Mesodermal cell (in vitro differentiated cells): ENCODE measurements around the gene NPDC1.

Experiments
- H3K27ac ChIP-seq: 2 replicates; pipeline ENCODE4 v1.7.0; 2013; ENCODE audit warnings: mild to moderate bottlenecking, low read depth, low read length, moderate library complexity; ENCODE audit not compliant: severe bottlenecking
- H3K36me3 ChIP-seq: 2 replicates; pipeline ENCODE4 v1.7.1; 2013; ENCODE audit warnings: mild to moderate bottlenecking, low read length, moderate library complexity; ENCODE audit not compliant: control insufficient read depth, insufficient read depth
- H3K4me1 ChIP-seq: one replicate; pipeline ENCODE4 v1.7.1; 2013; ENCODE audit warnings: mild to moderate bottlenecking, low read length; ENCODE audit not compliant: insufficient read depth, control insufficient read depth, poor library complexity, severe bottlenecking
- H3K4me3 ChIP-seq: 2 replicates; pipeline ENCODE4 v1.7.0; 2013; ENCODE audit warnings: low read length, control low read depth, mild to moderate bottlenecking; ENCODE audit not compliant: insufficient read depth, poor library complexity, severe bottlenecking; ENCODE audit errors: extremely low read depth
- H3K9me3 ChIP-seq: 2 replicates; pipeline ENCODE4 v1.7.1; 2013; ENCODE audit warnings: mild to moderate bottlenecking, low read length, moderate library complexity; ENCODE audit not compliant: control insufficient read depth
- WGBS, 2 experiments: methylation state at CpG; one replicate each; pipeline ENCODE4 v1.1.5; 2013; ENCODE audit warnings: missing lambda C conversion rate in 2 of 2; ENCODE audit not compliant: insufficient coverage in 2 of 2; 5-methylcytosine and 5-hydroxymethylcytosine counted together

The NPDC1 gene

DNA sequence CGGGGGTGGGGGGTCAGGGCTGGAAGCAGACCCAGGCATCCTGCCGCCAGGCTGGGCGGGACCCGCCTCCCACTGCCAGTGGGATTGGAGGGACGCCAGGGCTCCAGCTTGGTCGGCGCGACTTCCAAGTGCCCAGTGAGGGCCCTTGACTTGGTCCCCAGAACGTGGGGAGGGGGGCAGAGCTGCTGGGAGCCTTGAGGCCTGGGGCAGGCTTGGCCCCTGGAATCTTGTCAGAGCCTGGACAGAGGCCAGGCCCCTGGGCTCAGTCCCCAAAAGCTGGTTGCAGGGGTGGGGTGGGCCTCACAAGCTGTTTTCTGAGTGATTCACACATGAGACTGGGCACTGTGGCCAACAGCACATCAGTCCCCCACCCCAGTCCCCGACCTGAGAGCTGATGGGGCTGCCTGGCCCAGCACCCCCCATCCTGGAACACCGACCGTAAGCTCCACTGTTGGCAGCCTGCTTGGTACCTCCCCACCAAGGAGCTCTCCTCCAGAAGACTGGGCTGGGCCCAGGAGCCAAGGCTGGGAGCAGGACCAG is 50.1 kb downstream of the NPDC1 start:
- peaks cover 22% of the 10 kb centered on the region for H3K4me1 ChIP-seq
- H3K4me3 ChIP-seq = no peak overlapping the region
- H3K9me3 ChIP-seq = peaks cover 3% of the 10 kb centered on the region
- WGBS, 2 experiments = 84 to 94% methylated on average over 9 to 10 of the region's 12 CpGs
- peak overlapping the region; percentile 5 for H3K27ac ChIP-seq
- peaks cover 12% of the 10 kb centered on the region for H3K36me3 ChIP-seq

DNA sequence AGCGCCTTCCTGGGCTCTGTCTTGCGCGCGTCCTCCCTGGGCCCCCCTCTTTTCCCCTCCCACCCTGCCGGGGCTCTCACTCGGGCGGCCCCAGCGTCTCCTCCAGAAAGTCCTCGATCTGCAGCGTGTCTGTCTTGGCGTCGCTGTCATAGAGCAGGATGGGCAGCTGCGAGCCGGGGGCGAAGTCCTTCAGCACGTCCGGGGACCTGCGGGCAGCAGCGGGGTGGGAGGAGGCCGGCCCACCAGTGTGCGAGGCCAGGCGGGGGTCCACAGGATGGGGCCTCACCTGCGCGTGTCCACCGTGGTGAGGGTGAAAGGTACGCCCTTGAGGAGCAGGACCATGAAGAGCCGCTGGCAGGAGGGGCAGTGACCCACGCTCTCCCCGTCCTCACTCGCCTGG is 50.6 kb downstream of the NPDC1 start:
- Histone ChIP-seq H3K4me1 (peaks cover 22% of the 10 kb centered on the region), H3K27ac (no peak overlapping the region), H3K4me3 (no peak overlapping the region), H3K9me3 (peaks cover 6% of the 10 kb centered on the region), H3K36me3 (peaks cover 12% of the 10 kb centered on the region)
- WGBS, 2 experiments = 90 to 93% methylated on average over 9 to 27 of the region's 30 CpGs

- Histone ChIP-seq H3K4me1 (peaks cover 19% of the 10 kb centered on the region), H3K4me3 (no peak overlapping the region), H3K36me3 (peaks cover 12% of the 10 kb centered on the region), H3K27ac (no peak overlapping the region), H3K9me3 (peaks cover 8% of the 10 kb centered on the region)
- 73 to 86% methylated on average over 38 to 40 of the region's 40 CpGs for WGBS, 2 experiments
Observed at GRCh38 chr9:136994888-136995230, 51.1 kb downstream of the NPDC1 start.

DNA sequence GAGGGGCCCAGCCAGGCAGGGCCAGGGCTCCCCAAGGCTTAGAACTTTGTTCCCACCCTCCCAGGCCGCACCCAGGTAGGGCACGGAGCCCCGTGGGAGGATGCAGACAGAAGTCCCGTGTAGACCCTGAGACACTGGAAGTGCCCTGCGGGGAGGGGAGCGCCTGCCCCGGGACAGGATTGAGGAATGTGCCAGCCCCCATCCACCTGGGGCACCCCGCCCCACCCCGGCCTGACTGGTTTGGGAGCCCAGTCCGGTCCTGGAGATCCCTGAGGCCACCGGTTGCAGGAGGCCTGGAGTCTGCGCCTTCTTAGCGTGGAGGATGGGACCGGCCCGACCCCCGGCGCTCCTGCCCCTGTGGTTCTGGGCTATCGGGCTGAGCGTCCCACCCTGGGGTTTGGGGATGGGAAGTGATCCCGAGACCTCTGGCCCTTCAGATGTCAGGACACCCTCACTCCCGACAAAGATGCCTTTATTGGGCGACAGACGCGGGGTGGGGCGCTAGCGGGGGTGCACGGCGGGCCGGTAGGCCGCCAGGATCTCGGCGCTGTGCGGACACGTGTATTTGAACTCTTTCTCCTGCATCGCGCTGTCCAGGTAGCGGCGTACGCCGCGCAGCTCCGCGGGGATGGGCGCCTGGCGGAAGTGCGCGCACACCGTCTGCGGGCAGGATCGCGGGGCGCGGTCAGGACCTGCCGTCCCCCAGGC is 51.6 kb downstream of the NPDC1 start:
- WGBS, 2 experiments = 81 to 89% methylated on average over 52 to 53 of the region's 54 CpGs

DNA sequence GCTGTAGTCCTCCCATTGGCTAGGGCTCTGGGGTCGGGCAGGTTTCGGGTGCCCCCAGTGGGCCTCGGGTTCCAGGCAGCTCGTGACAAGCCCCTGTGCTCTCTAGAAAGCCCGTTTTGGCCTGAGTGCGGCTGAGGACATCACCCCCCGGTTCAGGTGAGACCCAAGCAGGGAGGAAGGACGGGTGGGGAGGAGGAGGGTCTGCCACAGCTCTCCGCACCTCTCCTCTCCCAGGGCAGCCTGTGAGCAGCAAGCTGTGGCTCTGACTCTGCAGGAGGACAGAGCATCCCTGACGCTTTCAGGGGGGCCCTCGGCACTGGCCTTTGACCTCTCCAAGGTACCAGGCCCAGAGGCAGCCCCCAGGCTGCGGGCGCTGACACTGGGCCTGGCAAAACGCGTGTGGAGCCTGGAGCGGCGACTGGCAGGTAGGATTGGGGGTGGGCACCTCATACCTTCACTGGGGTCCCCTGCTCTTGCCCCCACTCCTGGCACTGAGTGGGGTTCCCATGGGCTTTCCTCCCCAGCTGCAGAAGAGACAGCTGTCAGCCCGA is 53.1 kb downstream of the NPDC1 start:
- H3K4me3 ChIP-seq = peak overlapping the region; percentile 72
- peaks cover 8% of the 10 kb centered on the region for H3K9me3 ChIP-seq
- 42 to 44% methylated on average over 17 of the region's 18 CpGs for WGBS, 2 experiments
- H3K27ac ChIP-seq = no peak overlapping the region
- peaks cover 19% of the 10 kb centered on the region for H3K4me1 ChIP-seq
- peaks cover 12% of the 10 kb centered on the region for H3K36me3 ChIP-seq

More for the DNA sequence above, 51.6 kb downstream of the NPDC1 start:
- H3K4me3 ChIP-seq = no peak overlapping the region
- H3K4me1 ChIP-seq = peaks cover 19% of the 10 kb centered on the region
- peaks cover 8% of the 10 kb centered on the region for H3K9me3 ChIP-seq
- no peak overlapping the region for H3K27ac ChIP-seq
- peaks cover 12% of the 10 kb centered on the region for H3K36me3 ChIP-seq

DNA sequence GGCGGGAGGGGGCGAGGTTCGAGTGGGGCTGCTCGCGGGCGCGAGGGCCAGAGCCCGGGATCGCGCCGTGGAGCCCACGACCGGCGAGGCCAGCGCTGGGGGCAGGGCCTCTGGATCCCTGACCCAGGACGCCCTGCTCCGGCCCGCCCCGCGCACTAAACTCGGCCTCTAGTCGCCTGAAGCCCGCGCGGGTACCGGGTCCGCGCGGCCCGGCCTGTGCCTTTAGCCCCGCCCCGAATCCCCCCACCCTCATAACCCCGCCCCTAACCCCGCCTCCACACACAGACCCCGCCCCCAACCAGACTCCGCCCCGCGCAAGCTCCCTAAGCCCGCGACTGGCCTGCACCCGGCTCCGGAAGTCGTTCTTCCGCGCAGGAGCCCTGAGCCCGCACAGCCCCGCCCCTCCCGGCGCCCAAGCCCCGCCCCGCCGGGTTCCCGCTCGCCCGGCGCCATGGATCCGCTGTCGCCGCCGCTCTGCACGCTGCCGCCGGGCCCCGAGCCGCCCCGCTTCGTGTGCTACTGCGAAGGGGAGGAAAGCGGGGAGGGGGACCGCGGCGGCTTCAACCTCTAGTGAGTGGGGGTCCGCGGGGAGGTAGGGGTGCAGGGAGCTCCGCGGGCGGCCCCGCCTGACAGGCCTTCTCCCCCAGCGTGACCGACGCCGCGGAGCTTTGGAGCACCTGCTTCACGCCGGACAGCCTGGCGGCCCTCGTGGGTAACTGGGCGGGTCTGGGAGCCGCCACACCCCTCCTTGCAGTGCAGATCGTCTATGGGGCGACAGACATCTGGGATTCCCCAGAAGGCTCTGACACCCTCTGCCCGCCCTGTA is 53.8 kb downstream of the NPDC1 start, which contains the start of gene PAXX:
Gene PAXX (plus strand): TSS at position 430 of the 826 bp plus-strand sequence. CDS start 22 bp downstream, at position 452.
- H3K9me3 ChIP-seq = peaks cover 8% of the 10 kb centered on the region
- no peak within 1 kb of the TSS for H3K27ac ChIP-seq
- peaks cover 19% of the 10 kb centered on the region for H3K4me1 ChIP-seq
- 2 to 5% methylated on average over 41 to 58 of the region's 92 CpGs for WGBS, 2 experiments
- H3K36me3 ChIP-seq = peaks cover 12% of the 10 kb centered on the region
- H3K4me3 ChIP-seq = peak within 1 kb of the TSS; percentile 72

DNA sequence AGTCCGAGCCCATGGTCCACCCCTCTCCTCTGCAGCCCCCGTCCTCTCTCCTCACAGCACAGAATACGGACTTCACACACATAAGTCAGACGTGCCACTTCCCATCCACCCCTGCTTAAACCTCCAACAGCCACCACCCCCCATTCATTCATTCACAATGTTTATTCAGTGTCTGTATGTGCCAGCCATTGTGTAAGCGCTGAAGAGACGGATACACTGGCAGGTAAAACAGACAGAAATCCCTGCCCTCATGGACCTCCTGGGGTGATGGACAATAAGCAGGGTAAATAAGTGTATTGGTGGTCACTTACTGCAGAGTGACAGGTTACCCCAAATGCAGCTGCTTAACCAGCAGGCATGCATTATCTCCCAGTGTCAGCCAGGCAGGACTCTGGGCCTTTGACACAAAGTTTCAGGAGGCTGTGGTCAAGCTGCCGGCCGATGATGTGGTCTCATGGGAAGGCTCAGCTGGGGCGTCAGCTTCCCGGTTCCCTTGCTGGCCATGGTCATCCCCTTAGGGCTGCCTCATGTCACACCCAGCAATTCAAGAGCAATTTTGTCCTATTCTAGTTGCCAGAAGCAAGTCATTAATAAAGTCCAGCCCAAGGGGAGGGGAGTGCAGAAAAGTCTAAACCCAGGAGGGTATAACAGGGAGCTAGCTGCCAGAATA is 55.6 kb downstream of the NPDC1 start:
- Histone ChIP-seq H3K4me1 (peaks cover 10% of the 10 kb centered on the region), H3K27ac (no peak overlapping the region), H3K4me3 (no peak overlapping the region), H3K36me3 (peaks cover 12% of the 10 kb centered on the region), H3K9me3 (peaks cover 8% of the 10 kb centered on the region)
- WGBS, 2 experiments = 79 to 86% methylated on average over 7 to 9 of the region's 10 CpGs
